ENCODE measurements around the gene PAK1.
"Not testable (repeated sequence)": the region's sequence is repeated elsewhere in the genome, so short reads cannot be mapped to it uniquely, and the experiment has no call there.

PAK1 gene

GRCh38 chr11:77386178-77386577 is 87.7 kb downstream of the PAK1 start:
- H3K4me3 ChIP-seq (ENCODE audit: control insufficient read depth, low read depth, low read length) = no peak overlapping the region
- no peak for DNase-seq (ENCODE audit: low read depth)
- no peak for TF ChIP-seq CTCF (IDR thresholded peaks at IDR 0.05; ENCODE audit: control insufficient read depth, insufficient read depth, low read depth, low read length, missing control alignments)

DNA sequence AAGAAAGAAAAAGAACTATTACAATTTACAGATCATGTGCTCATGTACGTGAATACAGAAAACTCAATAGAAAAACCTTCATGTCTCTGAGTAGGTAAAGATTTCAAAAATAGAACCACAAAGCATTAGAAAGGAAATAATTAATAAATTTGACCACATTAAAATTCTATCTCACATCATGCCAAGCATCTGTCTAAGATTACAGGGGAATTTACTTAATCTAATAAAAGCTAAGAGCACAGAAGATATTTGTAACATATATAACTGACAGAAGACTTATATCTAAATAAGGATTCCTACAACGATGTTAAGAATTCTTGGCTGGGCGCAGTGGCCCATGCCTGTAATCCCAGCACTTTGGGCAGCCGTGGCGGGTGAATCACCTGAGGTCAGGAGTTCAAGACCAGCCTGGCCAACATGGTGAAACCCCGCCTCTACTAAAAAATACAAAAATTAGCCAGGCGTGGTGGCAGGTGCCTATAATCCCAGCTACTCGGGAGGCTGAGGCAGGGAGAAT is 88.6 kb downstream of the PAK1 start:
- H3K4me3 ChIP-seq (ENCODE audit: control insufficient read depth, low read depth, low read length); DNase-seq (ENCODE audit: low read depth): not testable (repeated sequence)

GRCh38 chr11:77384571-77384970 is 89.3 kb downstream of the PAK1 start:
- H3K4me3 ChIP-seq (ENCODE audit: control insufficient read depth, low read depth, low read length) = no peak overlapping the region
- DNase-seq (ENCODE audit: low read depth) = no peak
- no peak for TF ChIP-seq CTCF (IDR thresholded peaks at IDR 0.05; ENCODE audit: control insufficient read depth, insufficient read depth, low read depth, low read length, missing control alignments)

GRCh38 chr11:77383349-77383748 is 90.5 kb downstream of the PAK1 start:
- not testable (repeated sequence) for H3K4me3 ChIP-seq (ENCODE audit: control insufficient read depth, low read depth, low read length); DNase-seq (ENCODE audit: low read depth)

GRCh38 chr11:77381729-77382665 is 91.9 kb downstream of the PAK1 start:
- no peak overlapping the region for H3K4me3 ChIP-seq (ENCODE audit: control insufficient read depth, low read depth, low read length)
- TF ChIP-seq CTCF (IDR thresholded peaks at IDR 0.05; ENCODE audit: control insufficient read depth, insufficient read depth, low read depth, low read length, missing control alignments) = no peak
- DNase-seq (ENCODE audit: low read depth) = peak; percentile 29

DNA sequence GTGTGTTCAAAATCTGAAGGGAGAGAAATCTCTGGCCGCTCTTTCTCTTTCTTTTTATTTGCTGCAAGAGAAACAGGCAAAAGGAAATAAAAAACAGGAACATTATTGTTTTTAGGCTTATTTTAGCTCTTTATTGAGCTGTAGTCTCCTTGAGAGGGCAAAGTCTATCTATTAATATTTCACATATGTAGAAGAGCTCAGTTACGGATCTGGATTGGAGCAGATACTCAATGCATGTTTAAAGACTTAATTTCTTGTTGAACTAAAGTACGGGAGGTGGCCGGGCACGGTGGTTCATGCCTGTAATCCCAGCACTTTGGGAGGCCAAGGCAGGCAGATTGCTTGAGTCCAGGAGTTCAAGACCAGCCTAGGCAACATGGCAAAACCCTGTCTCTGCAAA is 94.0 kb downstream of the PAK1 start:
- TF ChIP-seq CTCF (IDR thresholded peaks at IDR 0.05; ENCODE audit: control insufficient read depth, insufficient read depth, low read depth, low read length, missing control alignments) = no peak
- no peak for DNase-seq (ENCODE audit: low read depth)
- H3K4me3 ChIP-seq (ENCODE audit: control insufficient read depth, low read depth, low read length) = no peak overlapping the region

GRCh38 chr11:77379253-77379652 is 94.6 kb downstream of the PAK1 start:
- DNase-seq (ENCODE audit: low read depth) = no peak
- TF ChIP-seq CTCF (IDR thresholded peaks at IDR 0.05; ENCODE audit: control insufficient read depth, insufficient read depth, low read depth, low read length, missing control alignments) = no peak

More at GRCh38 chr11:77379253-77379652, 94.6 kb downstream of the PAK1 start:
- H3K4me3 ChIP-seq (ENCODE audit: control insufficient read depth, low read depth, low read length) = no peak overlapping the region
